ENCODE results near the gene MAMDC2.
A peak's percentile ranks its signal among the peaks of the same experiment; 100 is the strongest.
"Not testable (repeated sequence)": the region's sequence is repeated elsewhere in the genome, so short reads cannot be mapped to it uniquely, and the experiment has no call there.

The MAMDC2 gene

GRCh38 chr9:70197216-70198044 is 153.8 kb downstream of the MAMDC2 start:
- DNase-seq (ENCODE audit: low spot score): no peak

GRCh38 chr9:70204743-70205142 is 161.1 kb downstream of the MAMDC2 start:
- not testable (repeated sequence) for DNase-seq (ENCODE audit: low spot score)

- no peak for DNase-seq (ENCODE audit: low spot score)
These were observed 161.8 kb downstream of the MAMDC2 start for GRCh38 chr9:70205366-70206020.

GRCh38 chr9:70217029-70217428 is 173.4 kb downstream of the MAMDC2 start:
- DNase-seq (ENCODE audit: low spot score): no peak

- DNase-seq (ENCODE audit: low spot score): no peak
These were observed 175.1 kb downstream of the MAMDC2 start for GRCh38 chr9:70218767-70219166.

- DNase-seq (ENCODE audit: low spot score): no peak
These were observed 176.6 kb downstream of the MAMDC2 start for GRCh38 chr9:70220216-70220615.

GRCh38 chr9:70222354-70222753 is 178.7 kb downstream of the MAMDC2 start:
- no peak for DNase-seq (ENCODE audit: low spot score)

GRCh38 chr9:70228118-70228517 is 184.5 kb downstream of the MAMDC2 start:
- DNase-seq (ENCODE audit: low spot score): no peak

GRCh38 chr9:70228611-70229010 is 185.0 kb downstream of the MAMDC2 start:
- no peak for DNase-seq (ENCODE audit: low spot score)

GRCh38 chr9:70229026-70229425 is 185.4 kb downstream of the MAMDC2 start:
- DNase-seq (ENCODE audit: low spot score): no peak

GRCh38 chr9:70229579-70229978 is 185.9 kb downstream of the MAMDC2 start:
- no peak for DNase-seq (ENCODE audit: low spot score)

GRCh38 chr9:70232476-70232875 is 188.8 kb downstream of the MAMDC2 start:
- DNase-seq (ENCODE audit: low spot score): no peak

GRCh38 chr9:70234208-70234607 is 190.6 kb downstream of the MAMDC2 start:
- not testable (repeated sequence) for DNase-seq (ENCODE audit: low spot score)

- DNase-seq (ENCODE audit: low spot score): not testable (repeated sequence)
These were observed 202.3 kb downstream of the MAMDC2 start for GRCh38 chr9:70245952-70246351.

GRCh38 chr9:70250221-70250620 is 206.6 kb downstream of the MAMDC2 start:
- no peak for DNase-seq (ENCODE audit: low spot score)

GRCh38 chr9:70255486-70255885 is 211.8 kb downstream of the MAMDC2 start:
- no peak for DNase-seq (ENCODE audit: low spot score)

- DNase-seq (ENCODE audit: low spot score): no peak
These were observed 212.5 kb downstream of the MAMDC2 start for GRCh38 chr9:70256123-70256551.

- DNase-seq (ENCODE audit: low spot score): no peak
These were observed 213.9 kb downstream of the MAMDC2 start for GRCh38 chr9:70257502-70257901.

- peak; percentile 69 for DNase-seq (ENCODE audit: low spot score)
These were observed 214.5 kb downstream of the MAMDC2 start for GRCh38 chr9:70257991-70258691.

- DNase-seq (ENCODE audit: low spot score): peak; percentile 91
These were observed 215.3 kb downstream of the MAMDC2 start, which contains the start of gene SMC5 for GRCh38 chr9:70258692-70259511. SMC5 (plus strand) TSS chr9:70258978; CDS start chr9:70259079, 101 bp downstream.

- DNase-seq (ENCODE audit: low spot score): no peak
These were observed 215.8 kb downstream of the MAMDC2 start for GRCh38 chr9:70259512-70259802.

GRCh38 chr9:70260007-70260443 is 216.4 kb downstream of the MAMDC2 start:
- DNase-seq (ENCODE audit: low spot score): no peak
